HG02642 (cell line): ENCODE measurements around the gene FAM186B.
"Not testable (repeated sequence)": the region's sequence is repeated elsewhere in the genome, so short reads cannot be mapped to it uniquely, and the experiment has no call there.

Source experiments
- ATAC-seq: cut with Tn5 transposase; IDR thresholded peaks from one replicate; pipeline ENCODE4 v1.9.1; 2021; ENCODE audit warnings: mild to moderate bottlenecking; ENCODE audit not compliant: unreplicated experiment, poor library complexity

Gene FAM186B

GRCh38 chr12:49612210-49612609 lies 6.8 kb upstream of the FAM186B start:
- ATAC-seq, result no peak

GRCh38 chr12:49610785-49611184 lies 5.3 kb upstream of the FAM186B start:
- ATAC-seq, result not testable (repeated sequence)

- ATAC-seq, result no peak
Measured at GRCh38 chr12:49609875-49610154, 4.4 kb upstream of the FAM186B start.

- ATAC-seq, result no peak
Measured at GRCh38 chr12:49609059-49609874, 3.8 kb upstream of the FAM186B start.

GRCh38 chr12:49604856-49605255 lies 583 bp downstream of the FAM186B start:
- no peak for ATAC-seq

- no peak for ATAC-seq
Measured at GRCh38 chr12:49603721-49604120, 1.7 kb downstream of the FAM186B start.

- no peak for ATAC-seq
Measured at GRCh38 chr12:49599961-49600360, 5.5 kb downstream of the FAM186B start.

- ATAC-seq, result no peak
Measured at GRCh38 chr12:49598527-49598926, 6.9 kb downstream of the FAM186B start.

- ATAC-seq, result no peak
Measured at GRCh38 chr12:49588721-49589516, 16.5 kb downstream of the FAM186B start.

- no peak for ATAC-seq
Measured at GRCh38 chr12:49588281-49588680, 17.2 kb downstream of the FAM186B start.

- ATAC-seq, result no peak
Measured at GRCh38 chr12:49587174-49587908, 18.1 kb downstream of the FAM186B start.

- no peak for ATAC-seq
Measured at GRCh38 chr12:49585477-49586459, 19.7 kb downstream of the FAM186B start.

- no peak for ATAC-seq
Measured at GRCh38 chr12:49584591-49584990, 20.8 kb downstream of the FAM186B start.

GRCh38 chr12:49583366-49584094 lies 21.9 kb downstream of the FAM186B start:
- ATAC-seq, result no peak

GRCh38 chr12:49582850-49583249 lies 22.6 kb downstream of the FAM186B start:
- no peak for ATAC-seq

- no peak for ATAC-seq
Measured at GRCh38 chr12:49582201-49582600, 23.2 kb downstream of the FAM186B start.

- ATAC-seq, result no peak
Measured at GRCh38 chr12:49580572-49581535, 24.6 kb downstream of the FAM186B start.

- ATAC-seq, result no peak
Measured at GRCh38 chr12:49578471-49579112, 26.8 kb downstream of the FAM186B start.
